Tibial nerve (tissue), 4 donors: ENCODE measurements around the gene HMGCLL1. TPM values are rescaled to one million over a fixed set of nuclear protein-coding genes. Genes with fewer than 3 reads are reported as not detected.

Source experiments
- DNase-seq, 2 donors: peaks; one replicate each; pipeline ENCODE4 v3.0.0-alpha.2; 2019; ENCODE audit warnings: low spot score in 2 of 2
- H3K27ac ChIP-seq, 4 donors: fragments of 200-600 bp; sonication (generic) in 3 of 4; one replicate each; pipeline ENCODE4 v1.5.1; 2017 to 2019; ENCODE audit warnings: mild to moderate bottlenecking in 1 of 4
- H3K27me3 ChIP-seq, 2 donors: fragments of 200-600 bp; sonication (generic) in 1 of 2; one replicate each; pipeline versions ENCODE4 v1.5.1 to v1.6.0; 2017 to 2019
- H3K36me3 ChIP-seq, 3 donors: fragments of 200-600 bp; sonication (generic); one replicate each; pipeline ENCODE4 v1.5.1; 2018 to 2019
- H3K4me1 ChIP-seq, 4 donors: fragments of 200-600 bp; sonication (generic) in 3 of 4; one replicate each; pipeline ENCODE4 v1.5.1; 2017 to 2019
- H3K4me3 ChIP-seq, 4 donors: fragments of 200-600 bp; sonication (generic) in 3 of 4; one replicate each; pipeline ENCODE4 v1.5.1; 2017 to 2019; ENCODE audit warnings: mild to moderate bottlenecking in 1 of 4, moderate library complexity in 1 of 4
- H3K9me3 ChIP-seq, 4 donors: fragments of 200-600 bp; sonication (generic) in 3 of 4; one replicate each; pipeline ENCODE4 v1.5.1; 2017 to 2019
- EP300 ChIP-seq, 2 donors: sonication (generic); formaldehyde crosslinking; IDR thresholded peaks; one replicate each; pipeline ENCODE4 v1.6.1; 2017; ENCODE audit warnings: antibody characterized with exemption in 2 of 2, mild to moderate bottlenecking in 1 of 2
- POLR2A ChIP-seq, 2 donors: fragments of 450-650 bp; IDR thresholded peaks; one replicate each; pipeline ENCODE4 v1.6.1; 2017; ENCODE audit warnings: antibody characterized with exemption in 2 of 2, mild to moderate bottlenecking in 2 of 2, moderate library complexity in 2 of 2
- WGBS, 2 donors: methylation state at CpG; one replicate each; pipeline ENCODE4 v1.1.5; 2018; 5-methylcytosine and 5-hydroxymethylcytosine counted together
- total RNA-seq, 4 donors: library from RNA; depleted of rRNA; stranded (reverse); fragments of >200 nt; gene quantifications; one replicate each; pipeline ENCODE4 v1.1.0, GENCODE V29; 2016
- TF ChIP-seq, protein P1 (sequence below), 5 experiments: fragments of 200-600 bp in 3 of 5; fragments of 450-650 bp in 2 of 5; sonication (generic) in 3 of 5; IDR thresholded peaks; one replicate each; pipeline ENCODE4 v1.5.1; 2016 to 2019; ENCODE audit warnings: antibody characterized with exemption in 5 of 5, mild to moderate bottlenecking in 3 of 5, moderate library complexity in 2 of 5

HMGCLL1 gene
- total RNA-seq, 4 donors from 2014 or later: 1.7 to 10.8 (median 2.1) TPM

DNA sequence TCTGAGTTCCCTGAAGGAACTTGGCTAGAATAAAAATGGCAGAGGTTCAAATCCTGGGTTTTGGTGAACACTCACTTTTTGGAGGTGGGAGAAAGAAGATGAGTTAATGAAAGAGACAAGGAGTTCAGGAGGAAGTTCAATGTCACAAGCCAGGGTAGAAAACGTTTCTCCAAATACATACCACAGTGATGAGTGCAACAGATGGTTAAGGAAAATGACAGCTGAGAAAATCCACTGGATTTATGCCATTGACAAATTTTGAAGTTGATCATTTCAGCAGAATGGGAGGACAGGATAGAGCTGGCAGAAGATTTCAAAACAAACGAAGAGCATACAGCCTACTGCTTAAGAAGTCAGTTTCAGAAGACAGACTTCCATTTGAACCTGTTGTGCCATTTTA lies 129.0 kb downstream of the HMGCLL1 start:
- no peaks in the 10 kb centered on the region for H3K36me3 ChIP-seq
- no peaks in the 10 kb centered on the region for H3K27me3 ChIP-seq
- no peak overlapping the region for H3K27ac ChIP-seq
- peaks cover 0 to 16% (median 0%) of the 10 kb centered on the region in 4 donors for H3K4me1 ChIP-seq
- TF ChIP-seq EP300 (IDR thresholded peaks at IDR 0.05): no peak
- TF ChIP-seq, protein P1, sequence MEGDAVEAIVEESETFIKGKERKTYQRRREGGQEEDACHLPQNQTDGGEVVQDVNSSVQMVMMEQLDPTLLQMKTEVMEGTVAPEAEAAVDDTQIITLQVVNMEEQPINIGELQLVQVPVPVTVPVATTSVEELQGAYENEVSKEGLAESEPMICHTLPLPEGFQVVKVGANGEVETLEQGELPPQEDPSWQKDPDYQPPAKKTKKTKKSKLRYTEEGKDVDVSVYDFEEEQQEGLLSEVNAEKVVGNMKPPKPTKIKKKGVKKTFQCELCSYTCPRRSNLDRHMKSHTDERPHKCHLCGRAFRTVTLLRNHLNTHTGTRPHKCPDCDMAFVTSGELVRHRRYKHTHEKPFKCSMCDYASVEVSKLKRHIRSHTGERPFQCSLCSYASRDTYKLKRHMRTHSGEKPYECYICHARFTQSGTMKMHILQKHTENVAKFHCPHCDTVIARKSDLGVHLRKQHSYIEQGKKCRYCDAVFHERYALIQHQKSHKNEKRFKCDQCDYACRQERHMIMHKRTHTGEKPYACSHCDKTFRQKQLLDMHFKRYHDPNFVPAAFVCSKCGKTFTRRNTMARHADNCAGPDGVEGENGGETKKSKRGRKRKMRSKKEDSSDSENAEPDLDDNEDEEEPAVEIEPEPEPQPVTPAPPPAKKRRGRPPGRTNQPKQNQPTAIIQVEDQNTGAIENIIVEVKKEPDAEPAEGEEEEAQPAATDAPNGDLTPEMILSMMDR (IDR thresholded peaks at IDR 0.05): no peak
- TF ChIP-seq POLR2A (IDR thresholded peaks at IDR 0.05): no peak
- H3K4me3 ChIP-seq: no peak overlapping the region
- H3K9me3 ChIP-seq: no peaks in the 10 kb centered on the region
- WGBS, 2 donors: 37 to 42% methylated on average over 2 of the region's 2 CpGs
- DNase-seq: no peak

DNA sequence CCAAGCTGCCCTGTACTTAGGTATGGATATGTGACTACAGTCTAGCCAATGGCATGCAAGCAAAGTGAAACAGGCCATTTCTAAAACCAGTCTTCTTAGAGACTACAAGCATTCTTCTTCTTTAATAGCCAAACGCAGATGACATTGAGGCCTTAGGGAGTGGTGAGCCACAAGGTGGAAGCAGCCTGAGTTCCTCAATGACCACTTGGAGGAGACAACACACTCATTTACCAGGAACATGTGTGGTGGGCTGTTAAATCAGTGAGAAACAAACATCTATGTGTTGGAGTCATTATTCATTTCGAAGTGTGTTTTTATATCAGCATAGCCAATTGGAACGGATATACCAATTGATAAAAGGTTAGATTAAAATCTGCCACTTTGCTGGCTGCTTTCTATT lies 129.8 kb downstream of the HMGCLL1 start:
- no peaks in the 10 kb centered on the region for H3K9me3 ChIP-seq

GRCh38 chr6:55448451-55448850 lies 130.5 kb downstream of the HMGCLL1 start:
- DNase-seq: no peak
- H3K27ac ChIP-seq: no peak overlapping the region
- H3K27me3 ChIP-seq: no peaks in the 10 kb centered on the region
- no peaks in the 10 kb centered on the region for H3K36me3 ChIP-seq
- H3K4me1 ChIP-seq: peaks cover 0 to 16% (median 0%) of the 10 kb centered on the region in 4 donors
- no peak overlapping the region for H3K4me3 ChIP-seq
- TF ChIP-seq POLR2A (IDR thresholded peaks at IDR 0.05) (no peak), EP300 (IDR thresholded peaks at IDR 0.05) (no peak)
- TF ChIP-seq, protein P1 (IDR thresholded peaks at IDR 0.05): no peak
- H3K9me3 ChIP-seq: no peaks in the 10 kb centered on the region

More for the DNA sequence above, 129.8 kb downstream of the HMGCLL1 start:
- TF ChIP-seq POLR2A (IDR thresholded peaks at IDR 0.05) (no peak), EP300 (IDR thresholded peaks at IDR 0.05) (no peak)
- TF ChIP-seq, protein P1 (IDR thresholded peaks at IDR 0.05): no peak
- no peak overlapping the region for H3K27ac ChIP-seq
- H3K4me3 ChIP-seq: no peak overlapping the region
- no peaks in the 10 kb centered on the region for H3K36me3 ChIP-seq
- peaks cover 0 to 16% (median 0%) of the 10 kb centered on the region in 4 donors for H3K4me1 ChIP-seq
- 77 to 79% methylated on average over 3 of the region's 3 CpGs for WGBS, 2 donors
- DNase-seq: no peak
- H3K27me3 ChIP-seq: no peaks in the 10 kb centered on the region

DNA sequence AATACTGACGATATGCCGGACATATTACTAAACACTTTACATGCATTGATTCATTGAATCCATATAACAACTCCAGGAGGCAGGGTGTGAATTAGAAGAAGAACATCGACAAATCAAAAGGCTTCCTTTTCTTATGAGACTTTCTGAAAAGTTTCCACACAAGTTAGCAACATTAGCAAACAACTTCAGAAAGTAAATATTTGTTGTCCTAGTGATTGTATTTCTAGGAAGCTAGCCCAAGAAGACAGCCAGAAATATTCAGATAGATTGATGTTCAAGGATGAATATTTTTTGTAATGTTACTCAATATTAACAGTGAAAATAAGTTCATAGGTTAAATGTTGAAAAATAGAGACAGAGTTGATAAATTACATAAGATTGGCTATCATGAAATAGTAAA lies 131.1 kb downstream of the HMGCLL1 start:
- Histone ChIP-seq H3K36me3 (no peaks in the 10 kb centered on the region), H3K27ac (no peak overlapping the region), H3K4me3 (no peak overlapping the region), H3K4me1 (peaks cover 0 to 16% (median 0%) of the 10 kb centered on the region in 4 donors), H3K27me3 (no peaks in the 10 kb centered on the region), H3K9me3 (no peaks in the 10 kb centered on the region)
- TF ChIP-seq, protein P1 (IDR thresholded peaks at IDR 0.05): no peak
- TF ChIP-seq EP300 (IDR thresholded peaks at IDR 0.05) (no peak), POLR2A (IDR thresholded peaks at IDR 0.05) (no peak)
- 73 to 82% methylated on average over 3 of the region's 3 CpGs for WGBS, 2 donors
- DNase-seq: no peak

- H3K9me3 ChIP-seq: no peaks in the 10 kb centered on the region
- H3K36me3 ChIP-seq: no peaks in the 10 kb centered on the region
- WGBS, 2 donors: 0 to 4% methylated on average over 1 of the region's 1 CpG
- no peak for DNase-seq
- no peak overlapping the region for H3K4me3 ChIP-seq
- no peak overlapping the region for H3K27ac ChIP-seq
- TF ChIP-seq, protein P1 (IDR thresholded peaks at IDR 0.05): peak; percentile 37 to 71 (median 60)
- no peak for TF ChIP-seq POLR2A (IDR thresholded peaks at IDR 0.05)
- no peaks in the 10 kb centered on the region for H3K27me3 ChIP-seq
- peaks cover 0 to 16% (median 0%) of the 10 kb centered on the region in 4 donors for H3K4me1 ChIP-seq
Observed at GRCh38 chr6:55445648-55446204, 133.3 kb downstream of the HMGCLL1 start.
